Type B pancreatic cell (in vitro differentiated cells): ENCODE measurements around the gene FYN. TPM values are rescaled to one million over a fixed set of nuclear protein-coding genes. Genes with fewer than 3 reads are reported as not detected.
A peak's percentile ranks its signal among the peaks of the same experiment; 100 is the strongest.

Experiments used
- DNase-seq: peaks from one replicate; pipeline ENCODE4 v3.0.0; 2021; ENCODE audit warnings: mixed read lengths; ENCODE audit not compliant: unreplicated experiment; ENCODE audit errors: extremely low spot score
- H3K27ac Mint-ChIP-seq: 2 replicates; pipeline ENCODE4 v1.8.0; 2021; ENCODE audit warnings: mild to moderate bottlenecking, mixed read lengths
- H3K27me3 Mint-ChIP-seq: 2 replicates; pipeline ENCODE4 v1.8.0; 2021; ENCODE audit warnings: mixed read lengths
- H3K36me3 Mint-ChIP-seq: 2 replicates; pipeline ENCODE4 v1.8.0; 2021; ENCODE audit warnings: mixed read lengths
- H3K4me1 Mint-ChIP-seq: one replicate; pipeline ENCODE4 v1.8.0; 2021; ENCODE audit warnings: mixed read lengths; ENCODE audit not compliant: unreplicated experiment
- H3K4me3 Mint-ChIP-seq: 2 replicates; pipeline ENCODE4 v1.8.0; 2021; ENCODE audit warnings: mild to moderate bottlenecking, mixed read lengths
- H3K9me3 Mint-ChIP-seq: 2 replicates; pipeline ENCODE4 v1.8.0; 2021; ENCODE audit warnings: mixed read lengths
- CTCF ChIP-seq: fragments of 200-600 bp; sonication (generic); conservative IDR thresholded peaks from 2 replicates; pipeline ENCODE4 v1.5.0; 2021; ENCODE audit warnings: antibody characterized with exemption, mild to moderate bottlenecking
- total RNA-seq: library from RNA; stranded (reverse); gene quantifications from 2 replicates; pipeline ENCODE4 v1.2.1, GENCODE V29; 2021; ENCODE audit warnings: low replicate concordance

The FYN gene
- total RNA-seq, 1 donor from 2014 or later, result 131 TPM

- no peak overlapping the region for H3K27ac Mint-ChIP-seq
- H3K9me3 Mint-ChIP-seq, result no peaks in the 10 kb centered on the region
Measured at GRCh38 chr6:111864138-111865048, 8.9 kb downstream of the FYN start.

DNA sequence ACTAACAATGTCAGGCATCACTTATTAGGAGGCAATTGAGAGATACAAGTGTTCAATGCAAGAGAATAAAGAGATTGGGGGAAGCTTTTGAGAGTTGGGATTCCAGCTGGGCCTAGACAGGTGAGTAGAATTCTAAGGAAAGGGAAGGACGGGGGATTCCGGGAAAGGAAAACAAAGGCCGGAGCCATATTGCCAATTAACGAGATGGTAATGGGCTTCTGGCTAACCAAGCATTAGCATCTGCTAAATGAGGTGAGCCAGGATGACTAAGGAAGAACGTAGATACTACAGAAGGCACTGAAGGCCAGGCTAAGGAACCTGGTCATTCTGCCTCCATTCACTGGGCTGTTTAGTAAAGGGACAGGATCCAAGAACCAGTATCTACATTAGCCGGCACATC, 10.5 kb downstream of the FYN start:
- Mint-ChIP-seq H3K27me3 (no peaks in the 10 kb centered on the region), H3K27ac (no peak overlapping the region), H3K4me3 (no peak overlapping the region)

More at GRCh38 chr6:111864138-111865048, 8.9 kb downstream of the FYN start:
- TF ChIP-seq CTCF, result no peak
- Mint-ChIP-seq H3K4me1 (peaks cover 34% of the 10 kb centered on the region), H3K27me3 (no peaks in the 10 kb centered on the region), H3K4me3 (no peak overlapping the region), H3K36me3 (peaks cover 15% of the 10 kb centered on the region)
- no peak for DNase-seq

DNA sequence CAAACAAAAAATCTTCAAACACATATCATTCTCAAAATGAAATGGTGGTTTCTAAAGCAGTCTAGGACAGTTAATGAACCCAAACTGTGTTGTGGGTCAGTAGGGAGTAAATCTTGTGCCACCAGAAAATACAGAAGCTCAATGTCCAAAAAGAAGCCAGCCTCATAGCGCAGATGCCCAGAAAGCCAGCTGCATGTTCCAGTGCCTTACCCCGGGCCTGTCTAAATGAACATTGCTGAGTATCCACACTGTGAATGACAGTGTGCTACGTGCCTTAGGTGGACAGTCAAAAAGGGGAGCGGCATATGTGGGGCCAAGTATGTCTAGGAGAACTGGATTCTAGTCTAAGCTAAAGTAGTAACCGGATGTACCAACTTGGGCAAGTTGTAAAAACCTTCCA, 10.9 kb downstream of the FYN start:
- H3K27me3 Mint-ChIP-seq, result no peaks in the 10 kb centered on the region
- no peak overlapping the region for H3K27ac Mint-ChIP-seq
- TF ChIP-seq CTCF, result no peak
- no peak overlapping the region for H3K4me3 Mint-ChIP-seq
- peaks cover 5% of the 10 kb centered on the region for H3K9me3 Mint-ChIP-seq
- peaks cover 8% of the 10 kb centered on the region for H3K36me3 Mint-ChIP-seq
- DNase-seq, result no peak
- H3K4me1 Mint-ChIP-seq, result peaks cover 39% of the 10 kb centered on the region

More for the DNA sequence above, 10.5 kb downstream of the FYN start:
- DNase-seq, result no peak
- Mint-ChIP-seq H3K36me3 (peaks cover 12% of the 10 kb centered on the region), H3K9me3 (peaks cover 5% of the 10 kb centered on the region), H3K4me1 (peaks cover 41% of the 10 kb centered on the region)
- no peak for TF ChIP-seq CTCF

GRCh38 chr6:111861431-111861885, 11.8 kb downstream of the FYN start:
- H3K27me3 Mint-ChIP-seq, result no peaks in the 10 kb centered on the region
- peaks cover 47% of the 10 kb centered on the region for H3K4me1 Mint-ChIP-seq
- H3K9me3 Mint-ChIP-seq, result peaks cover 5% of the 10 kb centered on the region
- TF ChIP-seq CTCF, result no peak
- peaks cover 8% of the 10 kb centered on the region for H3K36me3 Mint-ChIP-seq
- DNase-seq, result no peak
- H3K4me3 Mint-ChIP-seq, result peak overlapping the region; percentile 11
- peak overlapping the region; percentile 17 for H3K27ac Mint-ChIP-seq

DNA sequence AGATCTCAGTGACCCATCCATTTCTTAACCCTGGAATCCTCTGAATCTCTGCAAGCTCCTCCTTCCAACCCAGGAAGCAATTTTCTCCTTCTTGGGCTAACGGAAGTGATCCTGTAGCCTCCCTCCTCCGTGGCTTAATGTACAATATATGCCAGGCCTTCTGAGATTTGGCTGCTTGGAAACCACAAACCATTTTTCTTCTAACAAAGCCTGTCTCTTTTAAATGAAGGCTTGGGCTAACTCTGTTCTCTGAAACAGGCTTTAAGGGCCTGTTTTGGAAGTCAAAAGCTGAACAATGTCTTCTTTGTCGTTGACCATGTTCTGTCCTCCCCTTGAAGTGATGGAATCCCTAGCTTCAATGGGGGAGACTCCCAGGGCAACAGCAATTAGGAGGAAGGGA, 14.9 kb downstream of the FYN start:
- peak overlapping the region; percentile 52 for H3K27ac Mint-ChIP-seq

More for the DNA sequence above, 14.9 kb downstream of the FYN start:
- no peak for DNase-seq
- H3K4me3 Mint-ChIP-seq, result no peak overlapping the region
- H3K27me3 Mint-ChIP-seq, result no peaks in the 10 kb centered on the region
- peaks cover 8% of the 10 kb centered on the region for H3K36me3 Mint-ChIP-seq
- TF ChIP-seq CTCF, result no peak
- peaks cover 5% of the 10 kb centered on the region for H3K9me3 Mint-ChIP-seq
- H3K4me1 Mint-ChIP-seq, result peaks cover 43% of the 10 kb centered on the region
